Measurements from ENCODE around the gene KCNQ1. TPM values are rescaled to one million over a fixed set of nuclear protein-coding genes. Genes with fewer than 3 reads are reported as not detected.

Gene KCNQ1
- total and polyA plus RNA-seq, 7 donors = 0.48 to 3.1 (median 1.1) TPM

DNA sequence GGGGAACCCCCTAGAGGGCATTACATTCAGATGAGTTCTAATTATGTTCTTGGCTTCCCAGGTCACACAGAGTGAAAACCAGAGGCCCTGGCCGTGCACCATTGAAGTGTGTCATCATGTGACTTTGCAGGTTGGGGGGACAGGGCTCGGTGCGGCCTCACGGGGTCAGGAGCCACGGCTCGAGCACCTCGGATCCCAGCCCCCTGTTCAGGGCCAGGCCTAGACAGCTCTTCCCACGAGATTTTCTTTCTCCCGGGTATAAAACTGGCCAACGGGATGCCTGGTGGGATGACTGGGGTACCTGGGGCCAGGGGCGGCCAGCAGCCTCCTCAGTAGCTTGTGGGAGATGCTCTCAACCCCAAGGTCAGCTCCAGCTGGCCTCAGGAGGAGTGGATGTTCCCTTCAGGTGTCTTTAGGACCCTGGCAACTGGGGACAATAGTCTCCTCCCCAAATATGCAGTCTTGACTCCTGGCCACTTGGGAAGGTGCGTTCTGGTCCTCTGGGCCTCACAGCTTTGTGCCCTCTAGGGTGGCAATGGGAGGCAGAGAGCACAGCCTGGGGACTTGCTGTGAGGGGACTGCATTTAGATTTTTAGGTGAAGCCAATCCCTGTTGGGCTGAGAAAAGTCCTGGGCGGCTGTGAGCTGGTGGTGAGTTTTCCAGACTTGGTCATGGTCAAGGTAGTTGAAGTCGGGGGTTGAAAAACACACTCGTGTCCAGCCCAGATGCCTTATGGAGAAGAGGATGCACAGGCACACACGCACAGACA, 95.6 kb downstream of the KCNQ1 start:
- TF ChIP-seq, protein P1, sequence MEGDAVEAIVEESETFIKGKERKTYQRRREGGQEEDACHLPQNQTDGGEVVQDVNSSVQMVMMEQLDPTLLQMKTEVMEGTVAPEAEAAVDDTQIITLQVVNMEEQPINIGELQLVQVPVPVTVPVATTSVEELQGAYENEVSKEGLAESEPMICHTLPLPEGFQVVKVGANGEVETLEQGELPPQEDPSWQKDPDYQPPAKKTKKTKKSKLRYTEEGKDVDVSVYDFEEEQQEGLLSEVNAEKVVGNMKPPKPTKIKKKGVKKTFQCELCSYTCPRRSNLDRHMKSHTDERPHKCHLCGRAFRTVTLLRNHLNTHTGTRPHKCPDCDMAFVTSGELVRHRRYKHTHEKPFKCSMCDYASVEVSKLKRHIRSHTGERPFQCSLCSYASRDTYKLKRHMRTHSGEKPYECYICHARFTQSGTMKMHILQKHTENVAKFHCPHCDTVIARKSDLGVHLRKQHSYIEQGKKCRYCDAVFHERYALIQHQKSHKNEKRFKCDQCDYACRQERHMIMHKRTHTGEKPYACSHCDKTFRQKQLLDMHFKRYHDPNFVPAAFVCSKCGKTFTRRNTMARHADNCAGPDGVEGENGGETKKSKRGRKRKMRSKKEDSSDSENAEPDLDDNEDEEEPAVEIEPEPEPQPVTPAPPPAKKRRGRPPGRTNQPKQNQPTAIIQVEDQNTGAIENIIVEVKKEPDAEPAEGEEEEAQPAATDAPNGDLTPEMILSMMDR (IDR thresholded peaks at IDR 0.05) = no peak
- Histone ChIP-seq H3K4me3 (no peak overlapping the region), H3K27me3 (ENCODE audit: insufficient read depth in 3 of 3, low read length in 2 of 3) (peaks cover 0 to 10% (median 4%) of the 10 kb centered on the region in 3 donors), H3K27ac (no peak overlapping the region), H3K36me3 (ENCODE audit: insufficient read depth in 1 of 2, low read depth in 1 of 2) (no peaks in the 10 kb centered on the region), H3K4me1 (no peaks in the 10 kb centered on the region), H3K9me3 (no peaks in the 10 kb centered on the region)
- DNase-seq (peak in 1 of 2 donors; percentile 31), ATAC-seq (no peak)
- intact Hi-C loops (cut with DNase I) = no loop called here
- 86 to 88% (median 87%) methylated on average over 16 of the region's 16 CpGs for WGBS, 3 donors

DNA sequence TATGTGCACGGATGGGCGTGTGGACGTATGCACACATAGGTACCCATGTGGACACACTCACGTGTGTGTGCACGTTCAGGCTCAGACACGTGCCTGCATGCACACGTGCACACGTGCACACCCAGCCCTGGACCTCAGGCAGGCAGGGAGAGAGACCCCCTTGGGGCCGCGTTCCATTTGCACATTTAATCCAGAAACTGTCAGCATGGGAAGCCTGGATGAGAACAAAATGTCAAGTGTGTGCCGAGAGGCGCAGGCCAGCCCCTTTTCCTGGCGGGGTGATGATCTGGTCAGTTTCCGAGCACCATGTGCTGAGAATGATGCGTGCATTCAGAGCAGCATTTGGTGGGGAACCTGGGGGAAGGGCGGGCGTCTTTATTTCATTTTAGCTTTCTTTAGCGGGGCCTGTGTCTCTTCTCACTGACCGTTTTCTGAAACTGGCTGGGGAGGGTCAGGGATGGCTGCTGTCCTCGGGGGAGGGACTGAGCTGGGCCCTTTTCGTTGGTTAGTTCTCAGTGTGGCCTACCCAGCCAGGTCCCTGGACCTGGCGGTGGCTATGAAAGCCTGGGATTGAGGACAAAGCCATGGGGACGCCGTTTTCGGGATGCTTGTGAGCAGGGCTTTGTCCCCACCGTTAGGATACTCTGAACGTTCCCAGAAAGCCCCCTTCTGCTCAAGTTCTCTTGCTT, 96.3 kb downstream of the KCNQ1 start:
- no peak overlapping the region for H3K4me3 ChIP-seq
- no peaks in the 10 kb centered on the region for H3K36me3 ChIP-seq (ENCODE audit: insufficient read depth in 1 of 2, low read depth in 1 of 2)
- TF ChIP-seq, protein P1 (IDR thresholded peaks at IDR 0.05) = no peak
- ATAC-seq (no peak), DNase-seq (peak; percentile 8 to 31)
- H3K9me3 ChIP-seq = no peaks in the 10 kb centered on the region
- no peaks in the 10 kb centered on the region for H3K4me1 ChIP-seq
- intact Hi-C loops (cut with DNase I) = no loop called here
- H3K27ac ChIP-seq = no peak overlapping the region
- H3K27me3 ChIP-seq (ENCODE audit: insufficient read depth in 3 of 3, low read length in 2 of 3) = peaks cover 0 to 10% (median 4%) of the 10 kb centered on the region in 3 donors
- 85 to 88% (median 85%) methylated on average over 27 of the region's 27 CpGs for WGBS, 3 donors

DNA sequence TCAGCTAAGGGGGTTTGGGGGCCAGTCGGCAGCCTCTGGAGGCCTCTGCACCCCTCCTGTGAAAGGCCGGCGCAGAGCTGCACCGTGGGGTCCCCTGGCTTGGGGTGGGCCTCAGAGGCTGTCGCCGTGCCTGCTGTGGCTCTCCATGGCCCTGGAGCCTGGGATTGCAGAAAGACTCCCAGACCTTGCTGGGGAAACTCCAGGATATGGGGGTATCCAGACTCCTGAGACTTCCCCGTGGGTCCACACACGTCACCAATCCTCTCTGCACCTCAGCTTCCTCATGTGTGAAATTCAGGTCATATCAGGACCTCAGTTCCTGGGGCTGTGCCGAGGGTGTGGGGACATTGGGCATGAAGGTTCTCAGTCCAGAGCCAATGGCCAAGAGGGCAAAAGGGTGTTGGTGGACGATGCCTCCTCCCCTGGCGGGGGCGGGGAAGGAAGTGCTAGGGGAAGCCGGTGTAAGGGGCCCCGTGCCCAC, 97.1 kb downstream of the KCNQ1 start:
- intact Hi-C loops (cut with DNase I) = no loop called here
- no peak for ATAC-seq

DNA sequence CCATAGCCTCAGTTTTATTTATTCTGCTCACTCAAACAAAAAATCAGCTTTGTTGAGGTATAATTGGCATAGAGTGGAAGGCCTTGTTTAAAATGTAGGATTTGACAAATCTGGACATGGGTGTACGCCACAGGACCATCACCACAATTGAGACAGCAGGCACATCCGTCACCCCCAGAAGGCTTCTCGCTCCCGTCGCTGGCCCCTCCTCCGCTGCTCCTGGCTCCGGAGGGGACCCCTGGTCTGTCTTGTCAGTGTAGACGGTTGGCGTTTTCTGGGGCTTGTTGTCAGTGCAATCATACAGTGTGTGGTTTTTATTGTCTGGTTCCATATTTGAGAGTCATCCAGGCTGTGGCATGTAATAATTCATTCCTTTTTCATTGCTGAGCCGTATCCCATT, 97.6 kb downstream of the KCNQ1 start:
- Histone ChIP-seq H3K36me3 (ENCODE audit: insufficient read depth in 1 of 2, low read depth in 1 of 2) (no peaks in the 10 kb centered on the region), H3K4me3 (no peak overlapping the region), H3K27ac (no peak overlapping the region), H3K27me3 (ENCODE audit: insufficient read depth in 3 of 3, low read length in 2 of 3) (peaks cover 0 to 10% (median 2%) of the 10 kb centered on the region in 3 donors), H3K9me3 (no peaks in the 10 kb centered on the region), H3K4me1 (no peaks in the 10 kb centered on the region)
- DNase-seq (peak; percentile 5 to 31), ATAC-seq (no peak)
- TF ChIP-seq, protein P1 (IDR thresholded peaks at IDR 0.05) = no peak
- WGBS, 3 donors = 95 to 97% (median 97%) methylated on average over 10 of the region's 10 CpGs
- intact Hi-C loops (cut with DNase I) = no loop called here

More for the DNA sequence above, 97.1 kb downstream of the KCNQ1 start:
- H3K4me1 ChIP-seq = no peaks in the 10 kb centered on the region
- 81 to 87% (median 83%) methylated on average over 14 of the region's 14 CpGs for WGBS, 3 donors
- no peaks in the 10 kb centered on the region for H3K36me3 ChIP-seq (ENCODE audit: insufficient read depth in 1 of 2, low read depth in 1 of 2)
- H3K4me3 ChIP-seq = no peak overlapping the region
- no peak overlapping the region for H3K27ac ChIP-seq
- H3K9me3 ChIP-seq = no peaks in the 10 kb centered on the region
- H3K27me3 ChIP-seq (ENCODE audit: insufficient read depth in 3 of 3, low read length in 2 of 3) = peaks cover 0 to 10% (median 2%) of the 10 kb centered on the region in 3 donors
- DNase-seq = peak in 1 of 2 donors; percentile 20
- TF ChIP-seq, protein P1 (IDR thresholded peaks at IDR 0.05) = no peak

All from psoas muscle (tissue), 8 donors.